GM21390 (cell line): Measurements from ENCODE around the gene FHDC1.

ENCODE experiments used
- ATAC-seq: cut with Tn5 transposase; IDR thresholded peaks from one replicate; pipeline ENCODE4 v1.9.1; 2021; ENCODE audit not compliant: unreplicated experiment

FHDC1 gene

DNA sequence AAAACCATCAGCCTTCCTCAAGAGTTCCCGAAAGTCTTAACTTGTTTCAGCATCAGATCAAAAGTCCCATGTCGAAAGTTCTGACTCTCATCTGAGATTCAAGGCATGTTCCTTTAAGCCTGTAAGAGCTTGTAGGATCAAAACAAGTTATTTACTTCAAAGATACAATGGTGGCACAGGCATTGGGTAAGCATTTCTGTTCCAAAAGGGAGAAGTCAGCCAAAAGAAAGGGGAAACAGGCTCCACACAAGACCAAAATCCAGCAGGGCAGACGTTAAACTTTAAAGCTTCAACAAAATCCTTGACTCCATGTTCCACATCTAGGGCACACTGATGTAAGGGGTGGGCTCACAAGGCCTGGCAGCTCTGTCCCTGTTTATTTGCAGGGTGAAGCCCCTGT, 91.7 kb downstream of the FHDC1 start:
- ATAC-seq = no peak

DNA sequence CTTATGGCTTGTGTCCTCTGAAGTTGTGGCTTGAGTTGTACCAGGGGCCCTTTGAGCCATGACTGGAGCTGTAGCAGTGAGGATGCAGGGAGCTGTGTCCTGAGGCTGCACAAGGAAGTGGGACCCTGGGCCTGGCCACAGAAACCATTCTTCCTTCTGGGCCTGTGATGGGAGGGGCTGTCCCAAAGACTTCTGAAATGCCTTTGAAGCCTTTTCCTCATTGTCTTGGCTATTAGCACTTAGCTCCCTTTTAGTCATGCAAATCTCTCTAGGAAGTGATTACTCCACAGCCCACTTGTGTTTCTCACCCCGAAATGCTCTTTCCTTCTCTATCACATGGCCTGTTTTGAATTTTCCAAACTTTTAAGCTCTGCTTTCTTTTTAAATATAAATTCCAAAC, 92.4 kb downstream of the FHDC1 start:
- ATAC-seq = no peak
